GM15510 (cell line): Measurements from ENCODE around the gene HOXB7.

Experiments used
- POLR2A ChIP-seq: IDR thresholded peaks from 3 replicates; pipeline ENCODE4 v1.6.1; 2011; ENCODE audit warnings: borderline replicate concordance; ENCODE audit not compliant: insufficient read length; ENCODE audit errors: extremely low read depth

Gene HOXB7

GRCh38 chr17:48610282-48611211, at the start of gene HOXB7:
TSS of gene HOXB7 (minus strand) at chr17:48611017. CDS start at chr17:48610918, 99 bp downstream.
- TF ChIP-seq POLR2A = peak; percentile 23

- no peak for TF ChIP-seq POLR2A
These were observed 45.1 kb upstream of the HOXB7 start for GRCh38 chr17:48655913-48656312.

- TF ChIP-seq POLR2A = no peak
These were observed 38.9 kb upstream of the HOXB7 start for GRCh38 chr17:48649741-48650140.

- no peak for TF ChIP-seq POLR2A
These were observed 37.1 kb upstream of the HOXB7 start for GRCh38 chr17:48647963-48648245.

- TF ChIP-seq POLR2A = peak; percentile 22
These were observed 36.5 kb upstream of the HOXB7 start for GRCh38 chr17:48647103-48647962.

GRCh38 chr17:48646183-48647102, 35.6 kb upstream of the HOXB7 start:
- peak; percentile 33 for TF ChIP-seq POLR2A

- no peak for TF ChIP-seq POLR2A
These were observed 34.9 kb upstream of the HOXB7 start for GRCh38 chr17:48645639-48646182.

GRCh38 chr17:48644910-48645557, 34.2 kb upstream of the HOXB7 start:
- TF ChIP-seq POLR2A = no peak

GRCh38 chr17:48644159-48644558, 33.3 kb upstream of the HOXB7 start:
- TF ChIP-seq POLR2A = no peak

- TF ChIP-seq POLR2A = no peak
These were observed 32.8 kb upstream of the HOXB7 start for GRCh38 chr17:48643697-48644012.

GRCh38 chr17:48642843-48643696, 32.3 kb upstream of the HOXB7 start:
- TF ChIP-seq POLR2A = no peak

GRCh38 chr17:48642059-48642842, 31.4 kb upstream of the HOXB7 start:
- no peak for TF ChIP-seq POLR2A
